Glomerular visceral epithelial cell (primary cell): ENCODE data around the gene SLC7A8.

Source experiments
- DNase-seq: peaks from one replicate; pipeline ENCODE4 v3.0.0-alpha.2; 2016; ENCODE audit errors: extremely low spot score

Gene SLC7A8

GRCh38 chr14:23094666-23095195 lies 88.7 kb downstream of the SLC7A8 start, which contains the start of gene ACIN1:
Gene ACIN1 (minus strand): TSS chr14:23095136. CDS start chr14:23095112, 24 bp downstream.
- DNase-seq, result peak; percentile 87

DNA sequence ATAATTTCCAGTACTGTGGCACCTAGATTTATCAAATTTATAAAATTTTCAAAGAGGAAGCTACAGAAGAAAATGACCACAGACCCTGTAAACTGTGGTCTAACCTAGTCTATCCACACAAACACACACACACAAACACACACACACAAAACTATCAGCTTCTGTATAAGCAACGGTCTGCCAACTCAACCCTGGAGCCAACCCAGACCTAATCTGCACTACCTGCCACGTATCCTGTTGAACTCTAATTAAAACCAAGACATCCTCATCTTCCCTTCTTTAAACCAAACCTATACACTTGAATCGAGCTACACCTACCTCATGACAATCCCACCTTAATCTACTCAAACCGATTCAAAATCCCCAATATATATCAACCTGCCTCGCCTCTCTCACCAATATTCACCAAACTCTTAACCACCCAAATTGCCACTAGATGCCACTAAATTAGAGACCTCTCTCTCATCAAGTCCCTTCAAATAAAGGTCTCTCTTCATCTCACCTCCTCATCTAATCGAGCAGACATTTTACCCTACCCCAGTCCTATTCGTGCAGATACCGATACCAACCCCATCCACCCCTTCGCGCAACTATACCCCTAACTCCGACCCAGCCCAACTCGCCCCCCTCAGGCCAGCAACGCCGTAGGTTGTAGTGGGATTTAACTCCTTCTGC lies 89.3 kb downstream of the SLC7A8 start:
- DNase-seq, result no peak

GRCh38 chr14:23093526-23093925 lies 89.9 kb downstream of the SLC7A8 start:
- DNase-seq, result no peak

- DNase-seq, result no peak
Measured at GRCh38 chr14:23093104-23093503, 90.4 kb downstream of the SLC7A8 start.

- DNase-seq, result no peak
Measured at GRCh38 chr14:23091294-23092225, 91.9 kb downstream of the SLC7A8 start.

GRCh38 chr14:23090254-23090636 lies 93.2 kb downstream of the SLC7A8 start:
- no peak for DNase-seq

DNA sequence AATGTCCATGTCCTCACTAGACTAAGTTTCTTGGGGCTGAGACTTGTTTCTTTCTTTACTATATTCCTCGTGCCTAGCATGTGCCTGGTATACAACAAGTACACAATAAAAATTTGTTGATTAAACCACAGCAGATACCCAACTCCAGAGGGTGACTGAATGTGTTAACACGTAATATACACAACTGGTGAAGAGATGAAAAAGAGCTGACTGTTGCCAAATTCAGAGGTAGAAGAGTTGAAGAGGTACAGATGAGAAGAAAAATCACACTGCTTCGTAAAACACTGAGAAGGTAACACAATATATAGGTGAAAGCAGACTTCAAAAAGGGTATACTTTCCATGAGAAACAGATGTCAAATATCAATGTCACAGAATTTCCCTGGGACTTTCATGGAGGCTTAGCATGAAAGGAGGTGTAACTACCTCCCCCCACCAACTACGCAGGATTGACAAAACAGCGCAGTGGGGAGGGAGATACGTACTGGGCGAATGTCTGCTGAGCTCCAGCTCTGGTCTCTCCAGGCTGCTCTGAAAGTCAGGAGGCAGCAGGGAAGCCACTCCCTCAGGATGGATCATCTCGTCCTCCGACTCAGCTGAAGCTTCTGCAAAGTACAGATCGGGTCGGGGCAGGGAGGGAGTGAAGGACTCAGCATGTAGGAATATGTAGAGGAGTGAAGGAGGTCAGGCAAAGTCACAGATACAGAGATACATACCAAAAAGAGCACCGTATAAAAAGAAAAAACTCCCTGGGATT lies 93.8 kb downstream of the SLC7A8 start:
- DNase-seq, result no peak

GRCh38 chr14:23086565-23086964 lies 96.9 kb downstream of the SLC7A8 start:
- no peak for DNase-seq

DNA sequence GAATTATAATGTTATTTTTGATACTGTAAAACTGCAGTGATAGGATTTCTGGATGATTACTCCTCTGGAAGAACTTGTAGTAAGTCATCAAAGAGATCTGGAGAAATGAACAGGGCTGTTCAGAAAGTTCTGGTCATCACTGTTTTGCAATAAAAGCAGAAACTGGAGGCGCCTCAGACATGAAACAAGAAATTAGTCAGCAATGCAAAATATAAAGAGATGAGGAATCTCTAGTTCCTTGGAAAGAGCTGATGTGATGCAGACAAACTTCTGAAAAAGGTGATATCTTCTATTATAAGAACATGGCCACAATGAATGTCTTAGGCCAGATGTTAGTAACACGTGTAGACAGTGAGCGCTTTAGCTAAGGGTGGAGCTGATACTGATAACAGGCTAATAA lies 98.0 kb downstream of the SLC7A8 start:
- DNase-seq, result no peak

DNA sequence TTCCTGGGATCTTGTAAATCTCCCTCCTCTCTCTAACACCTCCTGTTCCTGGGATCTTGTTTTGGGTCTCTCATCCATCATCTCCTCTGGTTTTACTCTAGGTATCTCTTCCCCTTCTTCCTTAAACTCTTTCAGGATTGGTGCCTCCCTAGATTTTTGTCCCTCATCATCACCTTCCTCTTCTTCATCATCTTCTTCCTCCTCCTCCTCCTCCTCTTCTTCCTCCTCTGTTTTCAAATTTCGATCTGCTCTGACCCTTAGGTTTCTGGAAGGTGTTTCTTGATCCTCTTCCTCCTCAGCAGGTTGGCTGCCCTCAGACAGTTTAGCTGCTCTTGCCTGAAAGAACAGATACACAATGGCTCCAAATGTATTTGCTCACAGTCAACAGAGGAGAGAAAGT lies 103.0 kb downstream of the SLC7A8 start:
- no peak for DNase-seq

DNA sequence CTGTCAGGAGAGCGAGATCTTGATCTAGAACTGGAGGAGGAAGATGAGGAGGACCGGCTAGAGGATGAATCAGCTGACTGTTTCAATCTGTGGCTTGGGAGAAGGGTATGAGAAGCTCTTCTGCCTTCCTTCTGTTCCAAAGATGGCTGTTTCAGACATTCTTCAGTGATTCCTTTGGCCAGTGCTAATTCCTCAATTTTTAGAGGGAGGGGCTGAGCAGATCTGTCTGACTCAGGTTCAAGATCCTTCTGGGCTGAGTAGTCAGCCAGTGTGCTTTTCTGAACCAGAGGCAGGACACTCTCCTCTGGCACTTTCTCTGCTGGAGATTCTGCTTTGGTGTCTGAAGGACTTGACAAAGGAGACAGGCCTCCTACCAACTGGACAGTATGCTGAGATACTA lies 103.7 kb downstream of the SLC7A8 start:
- no peak for DNase-seq

- peak; percentile 91 for DNase-seq
Measured at GRCh38 chr14:23078692-23079116, 104.8 kb downstream of the SLC7A8 start.

DNA sequence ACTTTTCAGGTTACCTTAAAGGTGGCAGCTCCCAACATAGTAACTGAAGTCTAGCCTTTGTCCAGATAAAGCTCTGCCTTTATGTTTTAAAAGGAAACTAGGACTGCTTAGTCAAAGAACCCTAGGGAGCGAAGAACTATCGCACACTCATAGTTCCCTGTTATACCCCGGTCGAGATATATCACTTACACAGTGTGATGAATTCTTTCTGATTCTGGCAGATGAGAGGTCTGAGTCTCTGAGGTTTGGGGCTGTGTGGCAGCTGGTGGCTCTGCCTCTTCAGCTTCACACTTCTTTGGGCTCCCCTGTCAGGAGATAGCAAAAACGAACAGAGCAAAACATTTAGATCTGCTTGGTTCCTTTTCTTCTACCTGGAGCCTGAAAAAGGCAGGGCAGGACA lies 105.5 kb downstream of the SLC7A8 start:
- no peak for DNase-seq

GRCh38 chr14:23076785-23077408 lies 106.6 kb downstream of the SLC7A8 start:
- DNase-seq, result peak; percentile 47
